Measurements from ENCODE around the gene OSBPL8.

- no peak for TF ChIP-seq CTCF (IDR thresholded peaks at IDR 0.05 in 4 of 5, conservative IDR thresholded peaks at IDR 0.05 in 1 of 5)
- TF ChIP-seq POLR2A (IDR thresholded peaks at IDR 0.05): no peak
Observed at GRCh38 chr12:76531056-76531455, 28.5 kb downstream of the OSBPL8 start.
